GM13977 (cell line): ENCODE measurements around the gene MAGEA6.
A peak's percentile ranks its signal among the peaks of the same experiment; 100 is the strongest.
"Not testable (repeated sequence)": the region's sequence is repeated elsewhere in the genome, so short reads cannot be mapped to it uniquely, and the experiment has no call there.

Experiments used
- DNase-seq: peaks from one replicate; pipeline ENCODE4 v3.0.0; 2012; ENCODE audit warnings: low spot score
- in situ Hi-C: fragments of 300-500 bp; cut with MboI; formaldehyde crosslinking; loops from one replicate; pipeline ENCODE4 v1.12.0; 2022; ENCODE audit warnings: low sequenced_read_pairs, low pct_unique_long_range_greater_than_20kb, mixed read lengths, inconsistent platforms; ENCODE audit not compliant: unreplicated experiment
- TF ChIP-seq, protein P1 (sequence below): IDR thresholded peaks from 2 replicates; pipeline ENCODE4 v1.5.1; 2012; ENCODE audit warnings: mild to moderate bottlenecking, control low read depth; ENCODE audit not compliant: insufficient read depth; ENCODE audit errors: extremely low read depth, missing control alignments

MAGEA6 gene, protein sequence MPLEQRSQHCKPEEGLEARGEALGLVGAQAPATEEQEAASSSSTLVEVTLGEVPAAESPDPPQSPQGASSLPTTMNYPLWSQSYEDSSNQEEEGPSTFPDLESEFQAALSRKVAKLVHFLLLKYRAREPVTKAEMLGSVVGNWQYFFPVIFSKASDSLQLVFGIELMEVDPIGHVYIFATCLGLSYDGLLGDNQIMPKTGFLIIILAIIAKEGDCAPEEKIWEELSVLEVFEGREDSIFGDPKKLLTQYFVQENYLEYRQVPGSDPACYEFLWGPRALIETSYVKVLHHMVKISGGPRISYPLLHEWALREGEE

DNA sequence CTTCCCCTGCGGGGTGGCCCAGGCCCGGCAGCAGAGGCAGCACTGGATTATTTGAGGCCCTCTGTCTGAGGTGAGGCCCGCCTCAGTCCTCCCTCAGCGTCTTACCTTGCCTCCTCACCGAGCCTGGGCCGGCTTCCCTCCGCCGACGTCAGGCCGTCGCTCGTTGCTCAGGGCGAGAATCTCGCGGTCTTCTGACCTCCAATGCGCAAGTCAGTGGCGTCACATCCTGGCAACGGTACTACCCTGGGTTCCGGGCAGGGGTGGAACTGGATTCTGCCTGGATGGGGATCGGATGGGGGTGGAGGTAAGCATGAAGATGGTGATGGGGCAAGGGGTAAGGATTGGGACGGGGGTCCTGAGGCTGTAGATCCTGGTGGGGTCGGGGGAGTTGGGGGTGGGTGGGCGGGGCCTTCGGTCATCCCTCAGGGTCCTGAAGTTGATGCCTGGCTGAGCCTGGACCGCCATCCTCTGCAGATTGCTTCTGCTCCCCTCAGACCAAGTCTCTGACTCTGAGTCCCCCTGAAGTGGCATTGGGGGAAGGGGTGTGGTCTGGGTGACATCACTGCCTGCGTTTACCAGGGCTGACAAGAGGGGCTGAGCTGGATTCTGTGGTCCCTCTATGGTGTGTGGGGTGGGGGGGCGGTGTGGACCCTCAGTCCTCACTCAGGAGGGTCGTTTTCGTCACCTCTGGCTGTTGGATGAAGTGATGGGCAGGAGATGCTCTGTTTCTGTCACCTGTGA is at the start of gene MAGEA6:
MAGEA6 (minus strand) TSS at position 141 of the 741 bp plus-strand sequence. CDS start 2,039 bp downstream, outside the sequence.
- DNase-seq, in situ Hi-C loops: not testable (repeated sequence)

DNA sequence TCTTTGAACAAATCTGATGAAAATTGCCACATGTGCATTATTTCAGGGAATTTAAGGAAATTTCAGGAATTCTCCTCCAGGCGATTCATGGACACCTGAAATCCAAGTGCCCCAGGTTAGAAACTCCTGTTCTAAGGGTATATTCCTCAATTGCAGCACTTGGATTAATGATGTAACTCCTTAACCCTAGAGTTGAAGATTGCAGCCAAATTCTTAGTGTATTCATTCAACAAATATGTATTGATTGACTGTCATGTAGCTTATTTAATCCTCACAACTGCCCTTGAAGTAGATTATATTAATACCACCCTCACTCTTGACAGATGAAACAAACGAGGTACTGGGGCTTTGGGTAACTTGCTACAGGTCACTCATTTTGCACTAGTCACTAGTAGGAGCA is 49.8 kb upstream of the MAGEA6 start:
- TF ChIP-seq, protein P1, sequence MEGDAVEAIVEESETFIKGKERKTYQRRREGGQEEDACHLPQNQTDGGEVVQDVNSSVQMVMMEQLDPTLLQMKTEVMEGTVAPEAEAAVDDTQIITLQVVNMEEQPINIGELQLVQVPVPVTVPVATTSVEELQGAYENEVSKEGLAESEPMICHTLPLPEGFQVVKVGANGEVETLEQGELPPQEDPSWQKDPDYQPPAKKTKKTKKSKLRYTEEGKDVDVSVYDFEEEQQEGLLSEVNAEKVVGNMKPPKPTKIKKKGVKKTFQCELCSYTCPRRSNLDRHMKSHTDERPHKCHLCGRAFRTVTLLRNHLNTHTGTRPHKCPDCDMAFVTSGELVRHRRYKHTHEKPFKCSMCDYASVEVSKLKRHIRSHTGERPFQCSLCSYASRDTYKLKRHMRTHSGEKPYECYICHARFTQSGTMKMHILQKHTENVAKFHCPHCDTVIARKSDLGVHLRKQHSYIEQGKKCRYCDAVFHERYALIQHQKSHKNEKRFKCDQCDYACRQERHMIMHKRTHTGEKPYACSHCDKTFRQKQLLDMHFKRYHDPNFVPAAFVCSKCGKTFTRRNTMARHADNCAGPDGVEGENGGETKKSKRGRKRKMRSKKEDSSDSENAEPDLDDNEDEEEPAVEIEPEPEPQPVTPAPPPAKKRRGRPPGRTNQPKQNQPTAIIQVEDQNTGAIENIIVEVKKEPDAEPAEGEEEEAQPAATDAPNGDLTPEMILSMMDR: no peak
- DNase-seq: no peak
- in situ Hi-C loops: loop anchor here (25.0 kb wide), 2 partner anchors 157 to 1057 kb away; no protein-coding TSS in a partner anchor

DNA sequence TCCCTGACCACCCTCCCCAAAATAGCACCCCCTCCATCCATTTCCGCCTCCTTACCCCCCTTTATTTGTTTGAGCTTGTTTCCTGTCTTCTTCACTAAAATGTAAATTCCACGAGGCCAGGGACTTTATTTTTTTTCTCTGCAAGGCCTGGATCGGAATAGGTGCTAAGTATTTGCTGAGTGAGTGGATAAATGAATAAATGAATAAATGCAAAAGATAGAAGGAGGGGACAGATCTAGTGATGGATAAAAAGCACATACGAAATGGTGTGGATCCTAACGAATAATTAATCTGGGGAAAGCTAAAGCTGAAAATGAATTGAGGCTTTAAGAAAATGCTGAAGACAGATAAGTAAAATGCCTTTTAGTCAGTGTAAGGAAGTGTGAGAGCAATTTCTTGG is 48.9 kb upstream of the MAGEA6 start:
- in situ Hi-C loops: loop anchor here (25.0 kb wide), 2 partner anchors 156 to 1056 kb away; no protein-coding TSS in a partner anchor

DNA sequence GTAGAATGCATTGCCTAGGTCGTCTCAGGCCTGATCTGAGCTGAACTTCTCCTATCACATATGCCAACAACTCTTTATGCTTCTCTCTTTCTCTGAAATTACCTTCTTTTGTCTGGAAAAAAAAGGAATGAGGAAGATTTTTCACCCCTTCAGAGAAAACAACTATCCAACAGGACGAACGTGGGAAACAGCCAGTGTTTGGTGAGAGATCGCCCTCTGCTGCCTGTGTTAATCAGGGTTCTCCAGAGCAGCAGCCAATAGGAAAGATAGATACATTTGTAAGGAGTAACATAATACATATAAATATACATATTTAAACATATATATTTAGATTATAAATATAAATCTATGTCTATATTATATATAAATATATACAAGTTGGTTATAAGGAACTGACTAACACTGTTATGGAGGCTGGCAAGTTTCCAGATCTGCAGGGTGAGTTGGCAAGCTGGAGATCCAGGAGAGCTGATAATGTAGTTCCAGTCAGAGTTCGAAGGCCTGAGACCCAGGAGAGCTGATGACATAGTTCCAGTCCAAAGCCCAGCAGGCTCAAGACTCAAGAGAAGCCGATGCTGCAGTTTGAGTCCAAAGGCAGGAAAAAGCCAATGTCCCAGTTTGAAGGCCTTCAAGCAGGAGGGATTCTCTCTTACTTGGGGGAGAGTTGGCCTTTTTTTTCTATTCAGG is 47.7 kb upstream of the MAGEA6 start:
- DNase-seq: no peak
- in situ Hi-C loops: loop anchor here (25.0 kb wide), 2 partner anchors 155 to 1055 kb away; no protein-coding TSS in a partner anchor
- TF ChIP-seq, protein P1: peak; percentile 54

More for the DNA sequence above, 48.9 kb upstream of the MAGEA6 start:
- TF ChIP-seq, protein P1: no peak
- no peak for DNase-seq

DNA sequence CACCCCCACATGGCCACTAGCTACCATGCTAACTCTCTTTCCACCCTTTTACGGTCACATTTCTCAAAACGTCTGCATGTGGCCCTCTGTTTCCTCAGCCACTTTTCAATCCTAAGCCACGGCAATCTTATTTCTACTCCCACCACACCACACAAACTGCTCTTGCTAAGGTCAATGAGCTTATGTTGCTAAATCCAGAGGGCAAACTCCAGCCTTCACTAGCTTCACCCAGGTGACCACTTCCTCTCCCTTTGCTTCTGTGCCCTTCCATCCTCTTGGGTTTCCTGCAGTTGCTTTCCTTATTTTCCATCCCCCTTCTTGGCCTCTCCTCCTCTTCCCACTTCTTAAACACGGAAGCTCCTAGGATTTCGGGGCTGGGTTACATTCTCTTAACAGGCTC is 44.6 kb upstream of the MAGEA6 start:
- in situ Hi-C loops: loop anchor here (25.0 kb wide), 2 partner anchors 152 to 1052 kb away; no protein-coding TSS in a partner anchor
- no peak for DNase-seq

DNA sequence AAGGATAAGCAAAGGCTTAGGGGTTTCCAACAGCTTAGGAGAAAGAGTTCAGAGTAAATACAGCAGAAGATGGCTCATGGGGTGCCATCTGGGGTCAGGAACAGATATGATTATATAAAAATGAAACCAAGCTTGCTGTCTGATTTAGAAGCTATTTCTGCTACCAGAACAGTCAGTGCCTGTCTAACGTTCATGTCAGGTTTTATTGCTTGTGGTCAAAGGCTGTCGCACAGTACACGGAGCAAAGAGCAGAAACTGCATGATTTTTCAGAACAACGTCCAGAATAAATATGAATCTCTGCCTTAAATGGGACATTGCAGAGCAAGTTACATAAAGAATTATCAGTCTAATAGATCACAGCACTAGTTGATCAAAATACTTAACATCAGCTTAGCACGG is 43.7 kb upstream of the MAGEA6 start:
- TF ChIP-seq, protein P1: no peak
- DNase-seq: no peak
- in situ Hi-C loops: loop anchor here (25.0 kb wide), 2 partner anchors 151 to 1051 kb away; no protein-coding TSS in a partner anchor

More for the DNA sequence above, 44.6 kb upstream of the MAGEA6 start:
- TF ChIP-seq, protein P1: no peak
